Measurements from ENCODE around the gene COL25A1. TPM values are rescaled to one million over a fixed set of nuclear protein-coding genes. Genes with fewer than 3 reads are reported as not detected.

COL25A1 gene
- total RNA-seq, 1 donor from 2014 or later: 0.35 TPM

GRCh38 chr4:109232681-109233080, 69.8 kb downstream of the COL25A1 start:
- DNase-seq (no peak), ATAC-seq (no peak)
- TF ChIP-seq CTCF (IDR thresholded peaks at IDR 0.05): no peak
- no peak overlapping the region for H3K27ac ChIP-seq
- H3K36me3 ChIP-seq: no peaks in the 10 kb centered on the region
- H3K9me3 ChIP-seq: no peaks in the 10 kb centered on the region
- no peaks in the 10 kb centered on the region for H3K27me3 ChIP-seq (ENCODE audit: low read depth)
- H3K4me3 ChIP-seq: no peak overlapping the region
- no peaks in the 10 kb centered on the region for H3K4me1 ChIP-seq
- intact Hi-C loops (cut with DNase I): no loop called here

- intact Hi-C loops (cut with DNase I): no loop called here
- no peak overlapping the region for H3K4me3 ChIP-seq
- ATAC-seq (no peak), DNase-seq (no peak)
- H3K9me3 ChIP-seq: no peaks in the 10 kb centered on the region
- H3K36me3 ChIP-seq: no peaks in the 10 kb centered on the region
- TF ChIP-seq CTCF (IDR thresholded peaks at IDR 0.05): no peak
- no peaks in the 10 kb centered on the region for H3K4me1 ChIP-seq
- no peaks in the 10 kb centered on the region for H3K27me3 ChIP-seq (ENCODE audit: low read depth)
- no peak overlapping the region for H3K27ac ChIP-seq
Measured at GRCh38 chr4:109231331-109231730, 71.1 kb downstream of the COL25A1 start.

GRCh38 chr4:109229028-109229427, 73.4 kb downstream of the COL25A1 start:
- H3K27ac ChIP-seq: no peak overlapping the region
- no peaks in the 10 kb centered on the region for H3K4me1 ChIP-seq
- no peaks in the 10 kb centered on the region for H3K36me3 ChIP-seq
- TF ChIP-seq CTCF (IDR thresholded peaks at IDR 0.05): no peak
- H3K9me3 ChIP-seq: no peaks in the 10 kb centered on the region
- intact Hi-C loops (cut with DNase I): no loop called here
- ATAC-seq (no peak), DNase-seq (no peak)
- no peaks in the 10 kb centered on the region for H3K27me3 ChIP-seq (ENCODE audit: low read depth)
- no peak overlapping the region for H3K4me3 ChIP-seq

- no peak for TF ChIP-seq CTCF (IDR thresholded peaks at IDR 0.05)
- Histone ChIP-seq H3K36me3 (no peaks in the 10 kb centered on the region), H3K27me3 (ENCODE audit: low read depth) (no peaks in the 10 kb centered on the region), H3K9me3 (no peaks in the 10 kb centered on the region), H3K27ac (no peak overlapping the region), H3K4me3 (no peak overlapping the region), H3K4me1 (no peaks in the 10 kb centered on the region)
- DNase-seq (no peak), ATAC-seq (no peak)
- intact Hi-C loops (cut with DNase I): no loop called here
Measured at GRCh38 chr4:109218288-109218687, 84.2 kb downstream of the COL25A1 start.

- Histone ChIP-seq H3K27me3 (ENCODE audit: low read depth) (no peaks in the 10 kb centered on the region), H3K4me1 (no peaks in the 10 kb centered on the region), H3K9me3 (no peaks in the 10 kb centered on the region), H3K4me3 (no peak overlapping the region), H3K36me3 (no peaks in the 10 kb centered on the region), H3K27ac (no peak overlapping the region)
- DNase-seq (no peak), ATAC-seq (no peak)
- no peak for TF ChIP-seq CTCF (IDR thresholded peaks at IDR 0.05)
- intact Hi-C loops (cut with DNase I): no loop called here
Measured at GRCh38 chr4:109216085-109216696, 86.3 kb downstream of the COL25A1 start.
